ENCODE measurements around the gene SHROOM1. TPM values are rescaled to one million over a fixed set of nuclear protein-coding genes. Genes with fewer than 3 reads are reported as not detected.

SHROOM1 gene
- total and polyA plus RNA-seq, 4 experiments from 2014 or later, result 0.49 TPM; not detected in 3

- peaks cover 20% of the 10 kb centered on the region for H3K27me3 ChIP-seq (ENCODE audit: insufficient read depth, low read length)
- Mint-ChIP-seq H3K9me3 (no peaks in the 10 kb centered on the region), H3K27me3 (peaks cover 22 to 41% of the 10 kb centered on the region in 2 donors), H3K36me3 (no peaks in the 10 kb centered on the region), H3K27ac (no peak overlapping the region), H3K4me1 (peaks cover 4 to 7% (median 4%) of the 10 kb centered on the region in 4 donors), H3K4me3 (peak overlapping the region in 3 of 8 donors; percentile 10 to 29 (median 25))
- no peak overlapping the region for H3K27ac ChIP-seq (ENCODE audit: low read depth, low read length)
- intact Hi-C loops (cut with micrococcal nuclease), result loop anchor here (10.0 kb wide), 1 partner anchor 531 kb away; the partner anchor contains the start of gene SLC22A4
- H3K36me3 ChIP-seq (ENCODE audit: insufficient read depth, low read length), result no peaks in the 10 kb centered on the region
- peak in 1 of 5 donors; percentile 27 for DNase-seq
- no peaks in the 10 kb centered on the region for H3K9me3 ChIP-seq (ENCODE audit: control insufficient read depth in 1 of 2, low read length in 2 of 2)
- no peak overlapping the region for H3K4me3 ChIP-seq (ENCODE audit: low read length in 2 of 2)
- ChIA-PET POLR2A (ENCODE audit: partially characterized antibody) (no interaction called here), CTCF (ENCODE audit: partially characterized antibody) (interaction anchor here (0.6 to 1.2 kb wide), 3 partner anchors 8 to 15 kb away, joined by 3 to 6 read pairs (median 3); no protein-coding TSS in a partner anchor)
- no peaks in the 10 kb centered on the region for H3K4me1 ChIP-seq (ENCODE audit: insufficient read depth, low read length)
Measured at GRCh38 chr5:132825834-132826391, 4.5 kb downstream of the SHROOM1 start.

GRCh38 chr5:132825033-132825833 lies 5.2 kb downstream of the SHROOM1 start:
- Histone ChIP-seq H3K27ac (ENCODE audit: low read depth, low read length) (no peak overlapping the region), H3K4me1 (ENCODE audit: insufficient read depth, low read length) (peaks cover 2% of the 10 kb centered on the region), H3K9me3 (ENCODE audit: control insufficient read depth in 1 of 2, low read length in 2 of 2) (no peaks in the 10 kb centered on the region), H3K27me3 (ENCODE audit: insufficient read depth, low read length) (peaks cover 20% of the 10 kb centered on the region), H3K4me3 (ENCODE audit: low read length in 2 of 2) (no peak overlapping the region), H3K36me3 (ENCODE audit: insufficient read depth, low read length) (no peaks in the 10 kb centered on the region)
- H3K4me3 Mint-ChIP-seq, result peak overlapping the region in 5 of 8 donors; percentile 21 to 69 (median 36)
- peaks cover 22 to 43% of the 10 kb centered on the region in 2 donors for H3K27me3 Mint-ChIP-seq
- no peaks in the 10 kb centered on the region for H3K36me3 Mint-ChIP-seq
- ChIA-PET POLR2A (ENCODE audit: partially characterized antibody) (no interaction called here), CTCF (ENCODE audit: partially characterized antibody) (no interaction called here)
- no peak overlapping the region for H3K27ac Mint-ChIP-seq
- H3K4me1 Mint-ChIP-seq, result peaks cover 4 to 9% (median 6%) of the 10 kb centered on the region in 4 donors
- no peak for DNase-seq
- intact Hi-C loops (cut with micrococcal nuclease), result loop anchor here (10.0 kb wide), 1 partner anchor 530 kb away; the partner anchor contains the start of gene SLC22A4
- H3K9me3 Mint-ChIP-seq, result no peaks in the 10 kb centered on the region

- Histone ChIP-seq H3K27me3 (ENCODE audit: insufficient read depth, low read length) (peaks cover 20% of the 10 kb centered on the region), H3K4me1 (ENCODE audit: insufficient read depth, low read length) (peaks cover 10% of the 10 kb centered on the region), H3K27ac (ENCODE audit: low read depth, low read length) (no peak overlapping the region), H3K9me3 (ENCODE audit: control insufficient read depth in 1 of 2, low read length in 2 of 2) (no peaks in the 10 kb centered on the region), H3K4me3 (ENCODE audit: low read length in 2 of 2) (no peak overlapping the region), H3K36me3 (ENCODE audit: insufficient read depth, low read length) (no peaks in the 10 kb centered on the region)
- H3K4me3 Mint-ChIP-seq, result peak overlapping the region in 6 of 8 donors; percentile 33 to 59 (median 47)
- intact Hi-C loops (cut with micrococcal nuclease), result loop anchor here (10.0 kb wide), 1 partner anchor 530 kb away; the partner anchor contains the start of gene SLC22A4
- no peaks in the 10 kb centered on the region for H3K9me3 Mint-ChIP-seq
- peaks cover 24 to 42% of the 10 kb centered on the region in 2 donors for H3K27me3 Mint-ChIP-seq
- H3K36me3 Mint-ChIP-seq, result no peaks in the 10 kb centered on the region
- DNase-seq, result no peak
- POLR2A ChIA-PET (ENCODE audit: partially characterized antibody), result interaction anchor here (0.7 to 0.8 kb wide), 2 partner anchors 10 to 45 kb away, joined by 3 read pairs; no protein-coding TSS in a partner anchor
- CTCF ChIA-PET (ENCODE audit: partially characterized antibody), result no interaction called here
- H3K4me1 Mint-ChIP-seq, result peaks cover 6 to 7% (median 6%) of the 10 kb centered on the region in 4 donors
- H3K27ac Mint-ChIP-seq, result no peak overlapping the region
Measured at GRCh38 chr5:132824426-132824825, 6.0 kb downstream of the SHROOM1 start.

GRCh38 chr5:132823481-132824050 lies 6.9 kb downstream of the SHROOM1 start:
- H3K36me3 Mint-ChIP-seq, result no peaks in the 10 kb centered on the region
- H3K27me3 ChIP-seq (ENCODE audit: insufficient read depth, low read length), result peaks cover 20% of the 10 kb centered on the region
- DNase-seq, result no peak
- POLR2A ChIA-PET (ENCODE audit: partially characterized antibody), result interaction anchor here (0.7 to 1.0 kb wide), 3 partner anchors 9 to 86 kb away, joined by 3 read pairs; partner anchors contain the start of gene KIF3A
- no peaks in the 10 kb centered on the region for H3K9me3 Mint-ChIP-seq
- CTCF ChIA-PET (ENCODE audit: partially characterized antibody), result interaction anchor here (1.7 kb wide), 1 partner anchor 77 kb away, joined by 4 read pairs; no protein-coding TSS in a partner anchor
- intact Hi-C loops (cut with micrococcal nuclease), result loop anchor here (10.0 kb wide), 1 partner anchor 529 kb away; the partner anchor contains the start of gene SLC22A4
- H3K4me3 Mint-ChIP-seq, result peak overlapping the region in 3 of 8 donors; percentile 25 to 71 (median 48)
- no peaks in the 10 kb centered on the region for H3K36me3 ChIP-seq (ENCODE audit: insufficient read depth, low read length)
- peaks cover 30 to 37% of the 10 kb centered on the region in 2 donors for H3K27me3 Mint-ChIP-seq
- no peak overlapping the region for H3K4me3 ChIP-seq (ENCODE audit: low read length in 2 of 2)
- no peaks in the 10 kb centered on the region for H3K9me3 ChIP-seq (ENCODE audit: control insufficient read depth in 1 of 2, low read length in 2 of 2)
- peaks cover 2 to 12% (median 7%) of the 10 kb centered on the region in 4 donors for H3K4me1 Mint-ChIP-seq
- no peak overlapping the region for H3K27ac ChIP-seq (ENCODE audit: low read depth, low read length)
- peaks cover 11% of the 10 kb centered on the region for H3K4me1 ChIP-seq (ENCODE audit: insufficient read depth, low read length)
- peak overlapping the region in 1 of 7 donors; percentile 37 for H3K27ac Mint-ChIP-seq

GRCh38 chr5:132822650-132823480 lies 7.6 kb downstream of the SHROOM1 start:
- Mint-ChIP-seq H3K9me3 (no peaks in the 10 kb centered on the region), H3K4me1 (peaks cover 2 to 12% (median 7%) of the 10 kb centered on the region in 4 donors), H3K4me3 (peak overlapping the region in 1 of 8 donors; percentile 20), H3K27ac (no peak overlapping the region), H3K27me3 (peaks cover 27 to 32% of the 10 kb centered on the region in 2 donors), H3K36me3 (no peaks in the 10 kb centered on the region)
- DNase-seq, result no peak
- H3K27ac ChIP-seq (ENCODE audit: low read depth, low read length), result no peak overlapping the region
- ChIA-PET POLR2A (ENCODE audit: partially characterized antibody) (interaction anchor here (1.0 kb wide), 1 partner anchor 85 kb away, joined by 3 read pairs; the partner anchor contains the start of gene KIF3A), CTCF (ENCODE audit: partially characterized antibody) (interaction anchor here (1.4 to 1.7 kb wide), 2 partner anchors 76 to 440 kb away, joined by 4 read pairs; no protein-coding TSS in a partner anchor)
- H3K9me3 ChIP-seq (ENCODE audit: control insufficient read depth in 1 of 2, low read length in 2 of 2), result no peaks in the 10 kb centered on the region
- no peaks in the 10 kb centered on the region for H3K36me3 ChIP-seq (ENCODE audit: insufficient read depth, low read length)
- peaks cover 20% of the 10 kb centered on the region for H3K27me3 ChIP-seq (ENCODE audit: insufficient read depth, low read length)
- peaks cover 11% of the 10 kb centered on the region for H3K4me1 ChIP-seq (ENCODE audit: insufficient read depth, low read length)
- intact Hi-C loops (cut with micrococcal nuclease), result loop anchor here (10.0 kb wide), 1 partner anchor 528 kb away; the partner anchor contains the start of gene SLC22A4
- no peak overlapping the region for H3K4me3 ChIP-seq (ENCODE audit: low read length in 2 of 2)

GRCh38 chr5:132821791-132822190 lies 8.7 kb downstream of the SHROOM1 start:
- no peaks in the 10 kb centered on the region for H3K36me3 ChIP-seq (ENCODE audit: insufficient read depth, low read length)
- no peaks in the 10 kb centered on the region for H3K9me3 Mint-ChIP-seq
- peaks cover 20% of the 10 kb centered on the region for H3K27me3 ChIP-seq (ENCODE audit: insufficient read depth, low read length)
- CTCF ChIA-PET (ENCODE audit: partially characterized antibody), result interaction anchor here (0.7 to 3.4 kb wide), 10 partner anchors 7 to 548 kb away, joined by 3 to 47 read pairs (median 10); partner anchors contain the start of gene KIF3A
- H3K9me3 ChIP-seq (ENCODE audit: control insufficient read depth in 1 of 2, low read length in 2 of 2), result no peaks in the 10 kb centered on the region
- H3K27ac ChIP-seq (ENCODE audit: low read depth, low read length), result no peak overlapping the region
- no peak overlapping the region for H3K4me3 ChIP-seq (ENCODE audit: low read length in 2 of 2)
- no peaks in the 10 kb centered on the region for H3K36me3 Mint-ChIP-seq
- no peak for DNase-seq
- H3K4me3 Mint-ChIP-seq, result peak overlapping the region in 1 of 8 donors; percentile 43
- H3K4me1 ChIP-seq (ENCODE audit: insufficient read depth, low read length), result peaks cover 11% of the 10 kb centered on the region
- intact Hi-C loops (cut with micrococcal nuclease), result loop anchor here (2.0 to 10.0 kb wide), 4 partner anchors 75 to 527 kb away; partner anchors contain the start of genes CCNI2, KIF3A and SLC22A4
- POLR2A ChIA-PET (ENCODE audit: partially characterized antibody), result no interaction called here
- H3K4me1 Mint-ChIP-seq, result peaks cover 2 to 12% (median 7%) of the 10 kb centered on the region in 4 donors
- no peak overlapping the region for H3K27ac Mint-ChIP-seq
- H3K27me3 Mint-ChIP-seq, result peaks cover 20 to 24% of the 10 kb centered on the region in 2 donors
